ENCODE results near the gene PFN1. TPM values are rescaled to one million over a fixed set of nuclear protein-coding genes. Genes with fewer than 3 reads are reported as not detected.
A peak's percentile ranks its signal among the peaks of the same experiment; 100 is the strongest.

Gene PFN1
- total RNA-seq, 4 donors from 2014 or later: 520 to 970 (median 715) TPM

DNA sequence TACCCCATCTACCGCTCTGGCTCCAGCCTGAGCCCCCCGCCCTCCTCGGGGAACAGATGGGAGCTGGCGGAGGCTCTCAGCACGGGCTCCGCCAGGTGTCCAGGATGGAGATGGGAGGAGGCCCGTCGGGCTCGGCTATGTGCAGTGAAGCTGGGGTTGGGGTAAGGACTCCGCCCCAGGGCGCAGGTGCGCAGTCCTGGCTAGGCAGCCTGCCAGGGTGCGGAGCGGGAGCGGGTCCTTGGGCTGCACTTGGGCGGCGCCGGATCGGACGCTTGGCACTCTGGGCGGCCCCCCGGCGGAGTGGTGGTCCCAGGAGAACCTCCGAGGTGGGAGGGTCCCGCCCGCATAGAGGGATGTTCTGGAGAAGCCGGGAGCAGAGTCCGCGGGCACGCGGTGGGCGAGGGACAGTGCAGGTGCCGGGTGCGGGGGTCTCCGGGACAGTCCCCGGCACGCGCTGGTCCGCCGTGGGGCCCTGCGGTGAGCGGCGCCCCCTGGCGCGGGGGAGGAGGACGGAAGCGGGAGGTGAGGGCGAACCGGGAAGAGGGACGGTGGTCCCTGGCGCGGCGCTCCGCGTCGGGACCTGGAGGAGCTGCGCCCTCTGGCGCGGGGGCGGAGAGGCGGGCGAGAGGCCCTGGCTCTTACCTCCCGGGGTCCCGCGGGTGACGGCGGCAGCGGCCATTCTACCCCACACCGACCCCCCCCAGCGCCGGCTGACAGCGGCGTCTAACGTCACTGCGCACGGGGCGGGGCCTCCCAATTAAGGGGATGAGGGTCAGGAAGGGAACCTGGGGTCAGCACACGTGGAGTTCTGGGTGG lies 38.8 kb upstream of the PFN1 start, which contains the start of gene CAMTA2:
Gene CAMTA2 (minus strand): TSS at position 725 of the 816 bp plus-strand sequence. CDS start 1,453 bp downstream, outside the sequence.
- Histone ChIP-seq H3K4me1 (peaks cover 20 to 37% (median 23%) of the 10 kb centered on the region in 3 donors), H3K27me3 (no peaks in the 10 kb centered on the region), H3K4me3 (peak within 1 kb of the TSS; percentile 62 to 99 (median 87)), H3K9me3 (no peaks in the 10 kb centered on the region), H3K36me3 (peaks cover 0 to 38% (median 0%) of the 10 kb centered on the region in 3 donors), H3K27ac (peak within 1 kb of the TSS; percentile 91 to 98 (median 96))
- DNase-seq: no peak
- WGBS, 2 donors: 0% methylated on average over 2 to 3 of the region's 78 CpGs
- peak in 3 of 4 donors; percentile 27 to 80 (median 70) for TF ChIP-seq POLR2A (IDR thresholded peaks at IDR 0.05)
- TF ChIP-seq, protein P1, sequence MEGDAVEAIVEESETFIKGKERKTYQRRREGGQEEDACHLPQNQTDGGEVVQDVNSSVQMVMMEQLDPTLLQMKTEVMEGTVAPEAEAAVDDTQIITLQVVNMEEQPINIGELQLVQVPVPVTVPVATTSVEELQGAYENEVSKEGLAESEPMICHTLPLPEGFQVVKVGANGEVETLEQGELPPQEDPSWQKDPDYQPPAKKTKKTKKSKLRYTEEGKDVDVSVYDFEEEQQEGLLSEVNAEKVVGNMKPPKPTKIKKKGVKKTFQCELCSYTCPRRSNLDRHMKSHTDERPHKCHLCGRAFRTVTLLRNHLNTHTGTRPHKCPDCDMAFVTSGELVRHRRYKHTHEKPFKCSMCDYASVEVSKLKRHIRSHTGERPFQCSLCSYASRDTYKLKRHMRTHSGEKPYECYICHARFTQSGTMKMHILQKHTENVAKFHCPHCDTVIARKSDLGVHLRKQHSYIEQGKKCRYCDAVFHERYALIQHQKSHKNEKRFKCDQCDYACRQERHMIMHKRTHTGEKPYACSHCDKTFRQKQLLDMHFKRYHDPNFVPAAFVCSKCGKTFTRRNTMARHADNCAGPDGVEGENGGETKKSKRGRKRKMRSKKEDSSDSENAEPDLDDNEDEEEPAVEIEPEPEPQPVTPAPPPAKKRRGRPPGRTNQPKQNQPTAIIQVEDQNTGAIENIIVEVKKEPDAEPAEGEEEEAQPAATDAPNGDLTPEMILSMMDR (IDR thresholded peaks at IDR 0.05): peak; percentile 65 to 85 (median 74)
- intact Hi-C loops (cut with DNase I): no loop called here

DNA sequence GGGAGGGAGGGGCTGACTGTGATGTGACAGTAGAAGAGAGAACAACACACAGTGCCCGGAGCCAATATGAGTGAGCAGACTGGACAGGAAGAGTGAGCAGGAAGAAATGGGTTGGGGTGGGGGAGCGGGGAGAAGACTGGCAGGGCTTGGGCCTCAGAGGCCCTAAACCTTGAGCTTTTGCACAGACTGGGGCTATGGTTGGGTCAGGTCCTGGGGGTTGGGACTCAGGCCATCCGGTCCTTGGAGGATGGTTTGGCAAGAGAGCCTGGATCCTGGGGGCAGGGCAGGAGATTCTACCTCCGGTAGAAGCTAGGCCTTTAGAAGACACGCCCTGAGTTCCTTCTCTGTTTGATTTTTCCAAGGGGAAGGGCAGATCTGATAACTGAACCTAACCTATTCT lies 38.1 kb upstream of the PFN1 start:
- no peaks in the 10 kb centered on the region for H3K27me3 ChIP-seq
- H3K27ac ChIP-seq: peak overlapping the region; percentile 91 to 98 (median 96)
- no peak for TF ChIP-seq POLR2A (IDR thresholded peaks at IDR 0.05)
- TF ChIP-seq, protein P1 (IDR thresholded peaks at IDR 0.05): no peak
- H3K4me1 ChIP-seq: peaks cover 20 to 37% (median 23%) of the 10 kb centered on the region in 3 donors
- peaks cover 0 to 46% (median 4%) of the 10 kb centered on the region in 3 donors for H3K36me3 ChIP-seq
- no peaks in the 10 kb centered on the region for H3K9me3 ChIP-seq
- H3K4me3 ChIP-seq: peak overlapping the region; percentile 62 to 99 (median 87)
- intact Hi-C loops (cut with DNase I): no loop called here
- no peak for DNase-seq
- WGBS, 2 donors: 23 to 24% methylated on average over 5 of the region's 5 CpGs

DNA sequence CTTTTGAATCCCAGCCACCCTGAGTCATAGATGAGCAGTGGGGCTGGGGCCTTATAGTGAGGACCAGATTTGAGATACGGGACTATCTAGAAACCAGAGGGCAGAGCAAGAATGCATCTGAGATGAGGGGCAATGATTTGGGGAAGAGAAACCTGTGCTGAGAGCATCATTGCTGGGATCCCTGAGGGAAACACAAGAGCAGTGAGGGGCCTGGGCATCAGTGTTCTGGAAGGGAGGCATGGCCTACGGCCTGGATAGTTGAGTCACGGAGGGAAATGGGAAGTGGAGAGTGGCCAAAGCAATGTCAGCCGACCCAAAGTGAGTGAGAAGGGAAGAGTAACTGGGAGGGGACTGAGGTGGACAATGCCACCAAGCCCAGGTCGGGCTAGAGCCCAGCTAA lies 34.0 kb upstream of the PFN1 start:
- intact Hi-C loops (cut with DNase I): no loop called here

DNA sequence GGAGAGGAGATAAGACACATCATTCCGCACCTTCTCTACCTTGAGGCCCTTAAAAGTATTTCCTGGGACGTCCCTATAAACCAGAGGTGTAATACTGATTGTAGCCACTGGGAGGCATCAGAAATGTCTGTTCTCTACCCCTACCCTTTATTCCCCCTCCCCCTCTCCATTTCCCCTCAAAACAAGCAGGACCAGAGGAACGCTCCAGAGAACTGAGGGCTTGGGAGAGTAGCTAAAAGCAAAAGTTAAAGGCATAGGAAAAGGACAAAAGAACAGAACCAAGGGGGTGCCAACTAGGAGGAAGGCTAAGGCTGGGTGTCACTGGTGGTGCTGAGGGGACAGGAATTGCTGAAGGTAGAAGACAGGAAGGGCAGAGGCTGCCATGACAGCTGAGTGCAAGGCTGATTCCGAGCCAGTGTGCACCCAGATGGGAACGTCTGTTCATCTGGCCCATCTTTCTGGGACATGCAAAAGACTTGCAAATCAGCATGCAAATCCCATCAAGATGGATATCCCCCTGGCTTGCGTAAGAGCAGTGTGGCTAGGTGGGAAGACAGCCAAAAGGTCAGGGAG lies 32.4 kb upstream of the PFN1 start:
- Histone ChIP-seq H3K27me3 (no peaks in the 10 kb centered on the region), H3K9me3 (no peaks in the 10 kb centered on the region), H3K36me3 (peaks cover 14 to 100% (median 37%) of the 10 kb centered on the region in 3 donors), H3K27ac (no peak overlapping the region), H3K4me1 (peaks cover 3 to 17% (median 6%) of the 10 kb centered on the region in 3 donors), H3K4me3 (no peak overlapping the region)
- 15 to 31% methylated on average over 5 of the region's 6 CpGs for WGBS, 2 donors
- intact Hi-C loops (cut with DNase I): no loop called here
- no peak for DNase-seq
- no peak for TF ChIP-seq POLR2A (IDR thresholded peaks at IDR 0.05)
- TF ChIP-seq, protein P1 (IDR thresholded peaks at IDR 0.05): peak; percentile 57 to 81 (median 77)

More for the DNA sequence above, 34.0 kb upstream of the PFN1 start:
- Histone ChIP-seq H3K4me3 (no peak overlapping the region), H3K27me3 (no peaks in the 10 kb centered on the region), H3K4me1 (peaks cover 13 to 31% (median 16%) of the 10 kb centered on the region in 3 donors), H3K36me3 (peaks cover 9 to 87% (median 30%) of the 10 kb centered on the region in 3 donors), H3K9me3 (no peaks in the 10 kb centered on the region), H3K27ac (no peak overlapping the region)
- TF ChIP-seq, protein P1 (IDR thresholded peaks at IDR 0.05): no peak
- no peak for DNase-seq
- 64 to 66% methylated on average over 5 of the region's 5 CpGs for WGBS, 2 donors

DNA sequence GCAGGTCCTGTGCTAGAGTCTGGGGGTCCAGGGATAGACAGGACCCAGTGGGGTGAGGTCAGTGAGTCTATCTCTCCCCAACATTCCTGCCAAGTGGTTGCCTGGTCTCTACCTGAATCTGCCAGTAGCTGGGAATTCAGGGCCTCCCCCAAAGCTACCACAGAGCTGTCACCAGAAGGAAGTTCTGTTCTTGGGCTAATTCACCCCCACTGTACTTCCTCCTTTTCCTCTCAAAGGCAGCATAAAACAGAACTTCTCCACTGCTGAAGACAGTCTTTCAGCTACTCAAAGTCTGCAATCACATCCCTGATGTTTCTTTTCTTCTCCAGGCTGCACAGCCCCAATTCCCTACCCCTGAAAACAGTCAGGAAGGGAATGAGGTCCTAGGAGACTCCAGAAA lies 30.4 kb upstream of the PFN1 start:
- peaks cover 3 to 14% (median 6%) of the 10 kb centered on the region in 3 donors for H3K4me1 ChIP-seq
- DNase-seq: no peak
- H3K9me3 ChIP-seq: no peaks in the 10 kb centered on the region
- H3K27me3 ChIP-seq: no peaks in the 10 kb centered on the region
- TF ChIP-seq POLR2A (IDR thresholded peaks at IDR 0.05): no peak
- TF ChIP-seq, protein P1 (IDR thresholded peaks at IDR 0.05): no peak
- H3K4me3 ChIP-seq: no peak overlapping the region
- no peak overlapping the region for H3K27ac ChIP-seq
- intact Hi-C loops (cut with DNase I): no loop called here
- H3K36me3 ChIP-seq: peaks cover 21 to 100% (median 42%) of the 10 kb centered on the region in 3 donors
